Measurements from ENCODE around the gene SMIM1. TPM values are rescaled to one million over a fixed set of nuclear protein-coding genes. Genes with fewer than 3 reads are reported as not detected.

Gene SMIM1
- polyA plus RNA-seq, 1 donor (not counting 4 experiments of a cell fraction or from before 2014, with no cell fraction given): 0.79 TPM

- Histone ChIP-seq H3K27me3 (ENCODE audit: control insufficient read depth, extremely low read depth, insufficient read depth, low read length) (no peaks in the 10 kb centered on the region), H3K4me3 (ENCODE audit: control insufficient read depth in 2 of 3, extremely low read depth in 1 of 3, insufficient read depth in 2 of 3, low read depth in 1 of 3, low read length in 3 of 3) (no peak overlapping the region), H3K4me1 (ENCODE audit: control insufficient read depth, extremely low read depth, insufficient read depth, low read length) (no peaks in the 10 kb centered on the region), H3K27ac (ENCODE audit: control insufficient read depth, insufficient read depth, low read length) (no peak overlapping the region), H3K36me3 (ENCODE audit: control insufficient read depth in 2 of 2, extremely low read depth in 1 of 2, insufficient read depth in 2 of 2, low read length in 2 of 2) (no peaks in the 10 kb centered on the region), H3K4me2 (ENCODE audit: control insufficient read depth, extremely low read depth, insufficient read depth, low read depth, low read length) (no peak overlapping the region), H3K9me1 (ENCODE audit: control insufficient read depth, extremely low read depth, insufficient read depth, low read length) (no peaks in the 10 kb centered on the region), H3K79me2 (ENCODE audit: control insufficient read depth, insufficient read depth, low read length) (no peaks in the 10 kb centered on the region), H3K9me3 (ENCODE audit: control insufficient read depth, low read depth, low read length) (no peaks in the 10 kb centered on the region), H4K20me1 (ENCODE audit: control insufficient read depth, extremely low read depth, insufficient read depth, low read length) (no peaks in the 10 kb centered on the region), H2AFZ (ENCODE audit: control insufficient read depth, low read length) (no peak overlapping the region), H3K9ac (ENCODE audit: control insufficient read depth, extremely low read depth, insufficient read depth, low read length) (no peak overlapping the region)
- TF ChIP-seq, protein P1, sequence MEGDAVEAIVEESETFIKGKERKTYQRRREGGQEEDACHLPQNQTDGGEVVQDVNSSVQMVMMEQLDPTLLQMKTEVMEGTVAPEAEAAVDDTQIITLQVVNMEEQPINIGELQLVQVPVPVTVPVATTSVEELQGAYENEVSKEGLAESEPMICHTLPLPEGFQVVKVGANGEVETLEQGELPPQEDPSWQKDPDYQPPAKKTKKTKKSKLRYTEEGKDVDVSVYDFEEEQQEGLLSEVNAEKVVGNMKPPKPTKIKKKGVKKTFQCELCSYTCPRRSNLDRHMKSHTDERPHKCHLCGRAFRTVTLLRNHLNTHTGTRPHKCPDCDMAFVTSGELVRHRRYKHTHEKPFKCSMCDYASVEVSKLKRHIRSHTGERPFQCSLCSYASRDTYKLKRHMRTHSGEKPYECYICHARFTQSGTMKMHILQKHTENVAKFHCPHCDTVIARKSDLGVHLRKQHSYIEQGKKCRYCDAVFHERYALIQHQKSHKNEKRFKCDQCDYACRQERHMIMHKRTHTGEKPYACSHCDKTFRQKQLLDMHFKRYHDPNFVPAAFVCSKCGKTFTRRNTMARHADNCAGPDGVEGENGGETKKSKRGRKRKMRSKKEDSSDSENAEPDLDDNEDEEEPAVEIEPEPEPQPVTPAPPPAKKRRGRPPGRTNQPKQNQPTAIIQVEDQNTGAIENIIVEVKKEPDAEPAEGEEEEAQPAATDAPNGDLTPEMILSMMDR (optimal IDR thresholded peaks at IDR 0.05 in 1 of 3, IDR thresholded peaks at IDR 0.05 in 1 of 3, conservative IDR thresholded peaks at IDR 0.05 in 1 of 3; ENCODE audit: extremely low read depth in 1 of 3, insufficient read depth in 2 of 3, low read length in 3 of 3): peak in 1 of 3 experiments; percentile 33
- TF ChIP-seq EZH2 (IDR thresholded peaks at IDR 0.05; ENCODE audit: low read length): no peak
- dilution Hi-C loops (cut with MboI; ENCODE audit: extremely low pct_ligation_motif_present, low sequenced_read_pairs): no loop called here
- DNase-seq (ENCODE audit: low read depth, low spot score) (no peak), FAIRE-seq (no peak)
These were observed 45.3 kb upstream of the SMIM1 start for GRCh38 chr1:3727042-3727824.

GRCh38 chr1:3727825-3728776 lies 44.4 kb upstream of the SMIM1 start:
- H3K9me3 ChIP-seq (ENCODE audit: control insufficient read depth, low read depth, low read length): no peaks in the 10 kb centered on the region
- no peak overlapping the region for H3K4me2 ChIP-seq (ENCODE audit: control insufficient read depth, extremely low read depth, insufficient read depth, low read depth, low read length)
- no peaks in the 10 kb centered on the region for H3K4me1 ChIP-seq (ENCODE audit: control insufficient read depth, extremely low read depth, insufficient read depth, low read length)
- no peaks in the 10 kb centered on the region for H3K79me2 ChIP-seq (ENCODE audit: control insufficient read depth, insufficient read depth, low read length)
- dilution Hi-C loops (cut with MboI; ENCODE audit: extremely low pct_ligation_motif_present, low sequenced_read_pairs): no loop called here
- no peaks in the 10 kb centered on the region for H3K9me1 ChIP-seq (ENCODE audit: control insufficient read depth, extremely low read depth, insufficient read depth, low read length)
- DNase-seq (ENCODE audit: low read depth, low spot score): no peak
- no peak overlapping the region for H3K27ac ChIP-seq (ENCODE audit: control insufficient read depth, insufficient read depth, low read length)
- no peak for FAIRE-seq
- no peaks in the 10 kb centered on the region for H4K20me1 ChIP-seq (ENCODE audit: control insufficient read depth, extremely low read depth, insufficient read depth, low read length)
- no peak overlapping the region for H3K4me3 ChIP-seq (ENCODE audit: control insufficient read depth in 2 of 3, extremely low read depth in 1 of 3, insufficient read depth in 2 of 3, low read depth in 1 of 3, low read length in 3 of 3)
- no peaks in the 10 kb centered on the region for H3K27me3 ChIP-seq (ENCODE audit: control insufficient read depth, extremely low read depth, insufficient read depth, low read length)
- no peak overlapping the region for H2AFZ ChIP-seq (ENCODE audit: control insufficient read depth, low read length)
- H3K9ac ChIP-seq (ENCODE audit: control insufficient read depth, extremely low read depth, insufficient read depth, low read length): no peak overlapping the region
- H3K36me3 ChIP-seq (ENCODE audit: control insufficient read depth in 2 of 2, extremely low read depth in 1 of 2, insufficient read depth in 2 of 2, low read length in 2 of 2): no peaks in the 10 kb centered on the region
- TF ChIP-seq, protein P1 (optimal IDR thresholded peaks at IDR 0.05 in 1 of 3, IDR thresholded peaks at IDR 0.05 in 1 of 3, conservative IDR thresholded peaks at IDR 0.05 in 1 of 3; ENCODE audit: extremely low read depth in 1 of 3, insufficient read depth in 2 of 3, low read length in 3 of 3): no peak
- TF ChIP-seq EZH2 (IDR thresholded peaks at IDR 0.05; ENCODE audit: low read length): no peak
